Gastroesophageal sphincter (tissue), 3 donors: ENCODE results near the gene CLCA1.

Experiments used
- EP300 ChIP-seq: sonication (generic); formaldehyde crosslinking; IDR thresholded peaks from one replicate; pipeline ENCODE4 v1.6.1; 2017; ENCODE audit warnings: antibody characterized with exemption, mild to moderate bottlenecking
- TF ChIP-seq, protein P1 (sequence below), 4 experiments: fragments of 200-600 bp in 2 of 4; fragments of 450-650 bp in 2 of 4; sonication (generic) in 1 of 4; IDR thresholded peaks; one replicate each; pipeline ENCODE4 v1.5.1; 2017 to 2019; ENCODE audit warnings: antibody characterized with exemption in 4 of 4, mild to moderate bottlenecking in 2 of 4, moderate library complexity in 2 of 4

DNA sequence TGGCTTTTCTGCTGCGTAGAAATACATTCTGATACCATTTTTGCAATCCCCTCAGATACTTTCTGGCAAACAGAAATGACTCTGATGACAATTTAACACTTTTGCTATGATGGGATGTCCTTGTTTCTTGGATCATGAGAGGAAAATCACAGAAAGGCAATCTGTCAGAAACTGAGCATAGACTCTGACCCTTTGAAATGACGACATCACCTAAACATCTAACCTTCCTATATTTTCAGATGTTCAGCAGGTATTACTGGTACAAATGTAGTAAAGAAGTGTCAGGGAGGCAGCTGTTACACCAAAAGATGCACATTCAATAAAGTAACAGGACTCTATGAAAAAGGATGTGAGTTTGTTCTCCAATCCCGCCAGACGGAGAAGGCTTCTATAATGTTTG is 13.2 kb downstream of the CLCA1 start:
- TF ChIP-seq, protein P1, sequence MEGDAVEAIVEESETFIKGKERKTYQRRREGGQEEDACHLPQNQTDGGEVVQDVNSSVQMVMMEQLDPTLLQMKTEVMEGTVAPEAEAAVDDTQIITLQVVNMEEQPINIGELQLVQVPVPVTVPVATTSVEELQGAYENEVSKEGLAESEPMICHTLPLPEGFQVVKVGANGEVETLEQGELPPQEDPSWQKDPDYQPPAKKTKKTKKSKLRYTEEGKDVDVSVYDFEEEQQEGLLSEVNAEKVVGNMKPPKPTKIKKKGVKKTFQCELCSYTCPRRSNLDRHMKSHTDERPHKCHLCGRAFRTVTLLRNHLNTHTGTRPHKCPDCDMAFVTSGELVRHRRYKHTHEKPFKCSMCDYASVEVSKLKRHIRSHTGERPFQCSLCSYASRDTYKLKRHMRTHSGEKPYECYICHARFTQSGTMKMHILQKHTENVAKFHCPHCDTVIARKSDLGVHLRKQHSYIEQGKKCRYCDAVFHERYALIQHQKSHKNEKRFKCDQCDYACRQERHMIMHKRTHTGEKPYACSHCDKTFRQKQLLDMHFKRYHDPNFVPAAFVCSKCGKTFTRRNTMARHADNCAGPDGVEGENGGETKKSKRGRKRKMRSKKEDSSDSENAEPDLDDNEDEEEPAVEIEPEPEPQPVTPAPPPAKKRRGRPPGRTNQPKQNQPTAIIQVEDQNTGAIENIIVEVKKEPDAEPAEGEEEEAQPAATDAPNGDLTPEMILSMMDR (IDR thresholded peaks at IDR 0.05) = no peak
- no peak for TF ChIP-seq EP300
